H1 (cell line): ENCODE measurements around the gene THEMIS. TPM values are rescaled to one million over a fixed set of nuclear protein-coding genes. Genes with fewer than 3 reads are reported as not detected.

Experiments
- CTCF ChIA-PET: fragments of 300-600 bp; sonication (Branson Sonifier 250); formaldehyde crosslinking; loops from one replicate; lab custom pipeline; 2021; ENCODE audit not compliant: partially characterized antibody; lab: Charles Lee
- POLR2A ChIA-PET: fragments of 300-600 bp; sonication (Branson Sonifier 250); formaldehyde crosslinking; loops from one replicate; lab custom pipeline; 2021; ENCODE audit warnings: inconsistent platforms; ENCODE audit not compliant: partially characterized antibody; lab: Charles Lee
- DNase-seq, 2 experiments: peaks; one replicate each; pipeline versions ENCODE4 v3.0.0 to v3.0.0-alpha.2; 2010 to 2022; ENCODE audit warnings: low spot score in 2 of 2, low read depth in 1 of 2, mixed read lengths in 1 of 2
- FAIRE-seq: peaks from 2 replicates; lab custom pipeline; 2011; peaks lifted over from hg19 to GRCh38; lab: Jason Lieb, UNC
- H2AFZ ChIP-seq: 2 replicates; pipeline ENCODE4 v1.8.1; 2012; ENCODE audit warnings: low read length, inconsistent platforms
- H2AK5ac ChIP-seq: 2 replicates; pipeline ENCODE4 v1.6.1; 2013; ENCODE audit warnings: low read depth, low read length
- H2BK120ac ChIP-seq: replicated peaks from 2 replicates; pipeline ENCODE3; 2013; ENCODE audit warnings: low read depth, low read length, inconsistent platforms
- H2BK12ac ChIP-seq: 2 replicates; pipeline ENCODE4 v1.6.1; 2013; ENCODE audit warnings: low read depth, low read length
- H2BK15ac ChIP-seq: 2 replicates; pipeline ENCODE4 v1.6.1; 2013; ENCODE audit warnings: low read length
- H2BK20ac ChIP-seq: 2 replicates; pipeline ENCODE4 v1.6.1; 2013; ENCODE audit warnings: low read length
- H2BK5ac ChIP-seq: 2 replicates; pipeline ENCODE4 v1.6.1; 2013; ENCODE audit warnings: low read depth, low read length
- H3K14ac ChIP-seq: 2 replicates; pipeline ENCODE4 v1.6.1; 2013; ENCODE audit warnings: inconsistent platforms; ENCODE audit not compliant: insufficient read length
- H3K18ac ChIP-seq: 2 replicates; pipeline ENCODE4 v1.6.1; 2013; ENCODE audit warnings: low read length; ENCODE audit errors: extremely low read depth
- H3K23ac ChIP-seq: 2 replicates; pipeline ENCODE4 v1.6.1; 2013; ENCODE audit warnings: inconsistent platforms; ENCODE audit not compliant: insufficient read length
- H3K23me2 ChIP-seq: 2 replicates; pipeline ENCODE4 v1.6.1; 2013; ENCODE audit warnings: low read depth, low read length
- H3K27ac ChIP-seq: 2 replicates; pipeline ENCODE4 v1.6.1; 2011; ENCODE audit warnings: low read depth, low read length, inconsistent platforms
- H3K27me3 ChIP-seq, 4 experiments: replicated peaks in 1 of 4; 1 replicate in 1 of 4; 2 replicates in 3 of 4; pipeline versions ENCODE4 v1.6.1 to v1.8.1; 2011 to 2013; ENCODE audit warnings: low read length in 3 of 4, mild to moderate bottlenecking in 3 of 4, inconsistent platforms in 2 of 4, mixed read lengths in 2 of 4, moderate library complexity in 1 of 4; ENCODE audit not compliant: control insufficient read depth in 3 of 4, insufficient read depth in 3 of 4; ENCODE audit errors: extremely low read depth in 1 of 4
- H3K36me3 ChIP-seq, 4 experiments: 2 replicates each; pipeline versions ENCODE4 v1.6.1 to v1.8.1; 2011 to 2013; ENCODE audit warnings: mild to moderate bottlenecking in 4 of 4, low read length in 3 of 4, moderate library complexity in 2 of 4, control low read depth in 1 of 4, inconsistent platforms in 1 of 4; ENCODE audit not compliant: insufficient read depth in 4 of 4, control insufficient read depth in 2 of 4
- H3K4ac ChIP-seq: replicated peaks from 2 replicates; pipeline ENCODE3; 2013; ENCODE audit warnings: low read length, low read depth, mixed read lengths, inconsistent platforms; ENCODE audit not compliant: insufficient read length
- H3K4me1 ChIP-seq, 4 experiments: replicated peaks in 1 of 4; 1 replicate in 1 of 4; 2 replicates in 3 of 4; pipeline versions ENCODE4 v1.6.1 to v1.8.1; 2011 to 2013; ENCODE audit warnings: low read length in 3 of 4, inconsistent platforms in 2 of 4, mixed read lengths in 1 of 4; ENCODE audit not compliant: insufficient read depth in 4 of 4, control insufficient read depth in 3 of 4
- H3K4me2 ChIP-seq, 2 experiments: 2 replicates each; pipeline versions ENCODE4 v1.6.1 to v1.8.1; 2011 to 2013; ENCODE audit warnings: low read depth in 2 of 2, low read length in 2 of 2, control low read depth in 1 of 2, inconsistent platforms in 1 of 2, mild to moderate bottlenecking in 1 of 2; ENCODE audit not compliant: insufficient read depth in 1 of 2
- H3K4me3 ChIP-seq, 4 experiments: fragments of 200-600, 300-600 bp in 1 of 4; sonication (generic), shearing (Covaris generic), sonication (Bioruptor Twin) in 1 of 4; 2 replicates each; pipeline versions ENCODE4 v1.5.1 to v1.8.1; 2011 to 2016; ENCODE audit warnings: low read length in 4 of 4, low read depth in 3 of 4, control low read depth in 2 of 4, inconsistent platforms in 2 of 4, mild to moderate bottlenecking in 2 of 4, mixed read lengths in 1 of 4, moderate library complexity in 1 of 4; ENCODE audit not compliant: insufficient read depth in 2 of 4; ENCODE audit errors: extremely low read depth in 1 of 4
- H3K56ac ChIP-seq: replicated peaks from 2 replicates; pipeline ENCODE3; 2013; ENCODE audit warnings: low read depth, mild to moderate bottlenecking, mixed read lengths, low read length, inconsistent platforms; ENCODE audit not compliant: insufficient read length
- H3K79me1 ChIP-seq: 2 replicates; pipeline ENCODE4 v1.6.1; 2013; ENCODE audit warnings: low read depth, low read length, control low read depth
- H3K79me2 ChIP-seq, 2 experiments: 2 replicates each; pipeline versions ENCODE4 v1.6.1 to v1.8.1; 2012 to 2013; ENCODE audit warnings: low read length in 2 of 2, mild to moderate bottlenecking in 2 of 2, inconsistent platforms in 1 of 2; ENCODE audit not compliant: insufficient read depth in 2 of 2, control insufficient read depth in 1 of 2
- H3K9ac ChIP-seq, 4 experiments: replicated peaks in 1 of 4; 1 replicate in 1 of 4; 2 replicates in 3 of 4; pipeline versions ENCODE4 v1.6.1 to v1.8.1; 2011 to 2013; ENCODE audit warnings: low read depth in 3 of 4, low read length in 3 of 4, control low read depth in 2 of 4, mild to moderate bottlenecking in 2 of 4, moderate library complexity in 2 of 4, inconsistent platforms in 1 of 4; ENCODE audit errors: extremely low read depth in 1 of 4
- H3K9me3 ChIP-seq, 2 experiments: 2 replicates each; pipeline versions ENCODE4 v1.6.1 to v1.8.1; 2012 to 2013; ENCODE audit warnings: mild to moderate bottlenecking in 2 of 2, moderate library complexity in 2 of 2, control low read depth in 1 of 2, inconsistent platforms in 1 of 2, low read depth in 1 of 2, low read length in 1 of 2, mixed read lengths in 1 of 2; ENCODE audit not compliant: insufficient read depth in 2 of 2
- H4K20me1 ChIP-seq, 2 experiments: replicated peaks in 1 of 2; 2 replicates each; pipeline versions ENCODE3 to v1.8.1; 2011 to 2013; ENCODE audit warnings: inconsistent platforms in 2 of 2, low read length in 2 of 2, mild to moderate bottlenecking in 1 of 2; ENCODE audit not compliant: insufficient read depth in 2 of 2, control insufficient read depth in 1 of 2
- H4K5ac ChIP-seq: 2 replicates; pipeline ENCODE4 v1.6.1; 2013; ENCODE audit warnings: low read length, low read depth, mixed read lengths, inconsistent platforms; ENCODE audit not compliant: insufficient read length
- H4K8ac ChIP-seq: 2 replicates; pipeline ENCODE4 v1.8.0; 2013; ENCODE audit warnings: mild to moderate bottlenecking, moderate library complexity, low read length, inconsistent platforms; ENCODE audit not compliant: insufficient read depth; ENCODE audit errors: extremely low read depth
- H4K91ac ChIP-seq: replicated peaks from 2 replicates; pipeline ENCODE3; 2013; ENCODE audit warnings: low read length, mixed read lengths, inconsistent platforms; ENCODE audit not compliant: insufficient read length
- FOSL1 ChIP-seq: IDR thresholded peaks from 2 replicates; pipeline ENCODE4 v1.6.1; 2011; ENCODE audit warnings: mild to moderate bottlenecking, low read depth, low read length, moderate library complexity; ENCODE audit not compliant: insufficient read depth
- KDM1A ChIP-seq: fragments of 200-600, 300-600 bp; sonication (generic); IDR thresholded peaks from 2 replicates; pipeline ENCODE4 v1.7.1; 2016; ENCODE audit warnings: mild to moderate bottlenecking, low read length, borderline replicate concordance
- WGBS, 2 experiments: shearing (Covaris generic) in 1 of 2; methylation state at CpG; one replicate each; pipeline versions ENCODE4 v1.1.6 to v1.1.7; 2013 to 2015; ENCODE audit warnings: low lambda C conversion rate in 2 of 2, mixed read lengths in 2 of 2, inconsistent platforms in 1 of 2, low coverage in 1 of 2, missing lambda C conversion rate in 1 of 2; ENCODE audit not compliant: insufficient replicate concordance in 2 of 2, insufficient coverage in 1 of 2, insufficient read length in 1 of 2; ENCODE audit errors: extremely low coverage in 1 of 2, missing lambda C conversion rate in 1 of 2; 5-methylcytosine and 5-hydroxymethylcytosine counted together
- polyA plus RNA-seq, 7 experiments: library from polyadenylated mRNA; depleted of rRNA in 3 of 7; stranded (reverse) in 5 of 7; unstranded in 2 of 7; fragments of >200 nt in 5 of 7; fragments of 200-250 nt in 2 of 7; gene quantifications; 1 replicate in 5 of 7; 2 replicates in 1 of 7; 4 replicates in 1 of 7; pipeline versions ENCODE4 v1.2.1 to v1.2.3, GENCODE V29; 2011 to 2013; ENCODE audit warnings: missing spikeins in 2 of 7, mixed read lengths in 2 of 7
- total RNA-seq: library from RNA; stranded (reverse); fragmentation: NEBNext Ultra II Directional; extraction: Animal tissue kit (Norgen Biotek cat#: 25700); gene quantifications from 2 replicates; pipeline ENCODE4 v1.2.1, GENCODE V29; 2021
- TF ChIP-seq, protein P1 (sequence below), 3 experiments: IDR thresholded peaks; 1 replicate in 2 of 3; 2 replicates in 1 of 3; pipeline versions ENCODE4 v1.5.1 to v1.6.1; 2011; ENCODE audit warnings: low read length in 3 of 3, mild to moderate bottlenecking in 3 of 3, inconsistent platforms in 2 of 3, low read depth in 1 of 3, moderate library complexity in 1 of 3; ENCODE audit not compliant: insufficient read depth in 1 of 3; ENCODE audit errors: control extremely low read depth in 1 of 3

THEMIS gene
- total and polyA plus RNA-seq, 2 of the 8 experiments (the other 6 are each of a cell fraction or from before 2014, with no cell fraction given): not detected

DNA sequence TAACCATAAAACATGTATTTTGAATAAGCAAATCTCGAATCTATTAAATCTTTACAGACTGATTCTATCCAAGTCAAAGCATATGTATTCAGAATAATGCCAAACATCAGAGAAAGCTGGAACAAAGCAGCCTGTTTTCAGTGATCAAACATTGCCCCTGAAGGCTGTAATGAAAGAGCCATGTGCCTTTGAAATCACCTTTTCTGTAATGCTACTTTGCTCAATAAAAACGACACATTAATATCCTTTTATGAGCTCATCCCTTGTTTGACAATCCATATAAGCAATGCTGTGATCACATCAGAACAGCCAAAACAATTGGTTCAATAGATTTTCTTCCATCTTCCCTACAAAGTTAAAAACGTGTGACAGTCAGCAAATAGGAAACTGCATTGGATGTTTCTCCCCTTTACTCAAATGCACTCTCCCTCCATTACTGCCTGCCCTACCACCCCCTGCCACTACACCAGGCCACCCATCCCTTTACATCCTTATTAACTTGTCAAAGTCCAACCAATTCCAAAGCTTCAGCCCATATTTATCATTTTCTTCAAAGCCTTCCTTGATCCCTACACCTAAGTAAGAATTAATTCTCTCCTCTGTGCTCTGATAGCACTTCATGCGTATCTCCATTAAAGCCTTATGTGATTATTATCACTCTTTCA lies 42.0 kb downstream of the THEMIS start:
- Histone ChIP-seq H3K36me3 (no peaks in the 10 kb centered on the region), H4K20me1 (no peaks in the 10 kb centered on the region), H2BK5ac (no peak overlapping the region), H3K23me2 (no peaks in the 10 kb centered on the region), H3K4me1 (no peaks in the 10 kb centered on the region), H3K23ac (no peak overlapping the region), H2AK5ac (no peak overlapping the region), H3K27me3 (peaks cover 0 to 1% (median 0%) of the 10 kb centered on the region in 4 experiments; a peak in 1 of 7 replicates), H3K79me1 (no peaks in the 10 kb centered on the region), H3K79me2 (no peaks in the 10 kb centered on the region), H4K5ac (no peak overlapping the region), H2BK20ac (no peak overlapping the region), H2BK15ac (no peak overlapping the region), H2AFZ (peak overlapping the region; percentile 18; the same call in 1 of the 2 replicates), H2BK120ac (no peak overlapping the region), H2BK12ac (no peak overlapping the region), H3K56ac (peak overlapping the region; percentile 26), H3K14ac (no peak overlapping the region), H3K9ac (no peak overlapping the region), H3K4ac (no peak overlapping the region), H4K8ac (no peak overlapping the region), H3K4me2 (no peak overlapping the region), H3K27ac (no peak overlapping the region), H3K4me3 (no peak overlapping the region), H4K91ac (no peak overlapping the region), H3K18ac (no peak overlapping the region), H3K9me3 (no peaks in the 10 kb centered on the region)
- POLR2A ChIA-PET: no interaction called here
- TF ChIP-seq FOSL1: no peak
- TF ChIP-seq, protein P1, sequence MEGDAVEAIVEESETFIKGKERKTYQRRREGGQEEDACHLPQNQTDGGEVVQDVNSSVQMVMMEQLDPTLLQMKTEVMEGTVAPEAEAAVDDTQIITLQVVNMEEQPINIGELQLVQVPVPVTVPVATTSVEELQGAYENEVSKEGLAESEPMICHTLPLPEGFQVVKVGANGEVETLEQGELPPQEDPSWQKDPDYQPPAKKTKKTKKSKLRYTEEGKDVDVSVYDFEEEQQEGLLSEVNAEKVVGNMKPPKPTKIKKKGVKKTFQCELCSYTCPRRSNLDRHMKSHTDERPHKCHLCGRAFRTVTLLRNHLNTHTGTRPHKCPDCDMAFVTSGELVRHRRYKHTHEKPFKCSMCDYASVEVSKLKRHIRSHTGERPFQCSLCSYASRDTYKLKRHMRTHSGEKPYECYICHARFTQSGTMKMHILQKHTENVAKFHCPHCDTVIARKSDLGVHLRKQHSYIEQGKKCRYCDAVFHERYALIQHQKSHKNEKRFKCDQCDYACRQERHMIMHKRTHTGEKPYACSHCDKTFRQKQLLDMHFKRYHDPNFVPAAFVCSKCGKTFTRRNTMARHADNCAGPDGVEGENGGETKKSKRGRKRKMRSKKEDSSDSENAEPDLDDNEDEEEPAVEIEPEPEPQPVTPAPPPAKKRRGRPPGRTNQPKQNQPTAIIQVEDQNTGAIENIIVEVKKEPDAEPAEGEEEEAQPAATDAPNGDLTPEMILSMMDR (IDR thresholded peaks at IDR 0.05; ENCODE audit: control extremely low read depth in 1 of 3, insufficient read depth in 1 of 3, low read depth in 1 of 3, low read length in 3 of 3): peak in 1 of 3 experiments; percentile 9; a peak in 1 of 4 replicates
- TF ChIP-seq KDM1A: no peak
- CTCF ChIA-PET: interaction anchor here (0.7 to 1.9 kb wide), 10 partner anchors 11 to 469 kb away, joined by 3 to 5 read pairs (median 3); no protein-coding TSS in a partner anchor
- FAIRE-seq: no peak
- DNase-seq: no peak
- WGBS, 2 experiments: 74% methylated on average over 4 of the region's 4 CpGs; no CpG with 5 or more reads in 1 of the 2 experiments
